Activated gamma-delta T cell (primary cell): ENCODE results near the gene CUTA.
"Not testable (repeated sequence)": the region's sequence is repeated elsewhere in the genome, so short reads cannot be mapped to it uniquely, and the experiment has no call there.

Experiments used
- DNase-seq: peaks from one replicate; lab custom pipeline; 2025; lab: John Stamatoyannopoulos, UW

Gene CUTA

GRCh38 chr6:33407132-33407718 is 10.7 kb downstream of the CUTA start:
- no peak for DNase-seq

- DNase-seq, result no peak
Observed at GRCh38 chr6:33406126-33406525, 11.8 kb downstream of the CUTA start.

- no peak for DNase-seq
Observed at GRCh38 chr6:33405386-33405940, 12.4 kb downstream of the CUTA start.

- DNase-seq, result no peak
Observed at GRCh38 chr6:33404884-33405283, 13.0 kb downstream of the CUTA start.

GRCh38 chr6:33399881-33400280 is 18.0 kb downstream of the CUTA start:
- DNase-seq, result not testable (repeated sequence)

GRCh38 chr6:33398601-33399000 is 19.3 kb downstream of the CUTA start:
- not testable (repeated sequence) for DNase-seq

GRCh38 chr6:33397541-33397940 is 20.4 kb downstream of the CUTA start:
- no peak for DNase-seq

GRCh38 chr6:33392979-33393378 is 24.9 kb downstream of the CUTA start:
- DNase-seq, result no peak

GRCh38 chr6:33392595-33392948 is 25.3 kb downstream of the CUTA start:
- DNase-seq, result no peak

- no peak for DNase-seq
Observed at GRCh38 chr6:33391922-33392594, 25.8 kb downstream of the CUTA start.

- peak; percentile 100 for DNase-seq
Observed at GRCh38 chr6:33391278-33391921, 26.5 kb downstream of the CUTA start, which contains the start of gene KIFC1. TSS of gene KIFC1 (plus strand) at chr6:33391823. CDS start at chr6:33391986, 163 bp downstream.

- no peak for DNase-seq
Observed at GRCh38 chr6:33390767-33391277, 27.1 kb downstream of the CUTA start.

- no peak for DNase-seq
Observed at GRCh38 chr6:33390173-33390572, 27.7 kb downstream of the CUTA start.

- no peak for DNase-seq
Observed at GRCh38 chr6:33384581-33385020, 33.3 kb downstream of the CUTA start.

- DNase-seq, result no peak
Observed at GRCh38 chr6:33383427-33384185, 34.3 kb downstream of the CUTA start.

- no peak for DNase-seq
Observed at GRCh38 chr6:33380272-33380981, 37.5 kb downstream of the CUTA start.

- DNase-seq, result not testable (repeated sequence)
Observed at GRCh38 chr6:33379184-33379583, 38.7 kb downstream of the CUTA start.

- DNase-seq, result no peak
Observed at GRCh38 chr6:33377171-33377570, 40.7 kb downstream of the CUTA start.

- no peak for DNase-seq
Observed at GRCh38 chr6:33375143-33375671, 42.7 kb downstream of the CUTA start.

GRCh38 chr6:33373960-33374910 is 43.7 kb downstream of the CUTA start:
- DNase-seq, result no peak
